K562 (cell line): ENCODE measurements around the gene DIP2C. TPM values are rescaled to one million over a fixed set of nuclear protein-coding genes. Genes with fewer than 3 reads are reported as not detected.

ENCODE experiments used
- DEAF1 ChIP-seq: fragments of 450-650 bp; formaldehyde crosslinking; IDR thresholded peaks from 2 replicates; pipeline ENCODE4 v1.4.0; 2020; ENCODE audit warnings: mild to moderate bottlenecking, moderate library complexity
- EZH2 ChIP-seq: IDR thresholded peaks from 2 replicates; pipeline ENCODE4 v1.6.1; 2012; ENCODE audit warnings: low read depth, mild to moderate bottlenecking, inconsistent platforms, low read length, borderline replicate concordance
- POLR2AphosphoS5 ChIP-seq: IDR thresholded peaks from 2 replicates; pipeline ENCODE4 v1.6.1; 2011; ENCODE audit warnings: mild to moderate bottlenecking, low read depth, low read length, moderate library complexity; ENCODE audit not compliant: control insufficient read depth, insufficient read depth
- REST ChIP-seq, 2 experiments: fragments of 450-650 bp; formaldehyde crosslinking in 1 of 2; IDR thresholded peaks; 2 replicates each; pipeline versions ENCODE4 v1.4.0 to v1.6.1; 2014 to 2020; ENCODE audit warnings: mild to moderate bottlenecking in 2 of 2, borderline replicate concordance in 1 of 2, low read depth in 1 of 2
- polyA plus RNA-seq, 8 experiments: library from polyadenylated mRNA; depleted of rRNA in 4 of 8; stranded (reverse) in 5 of 8; unstranded in 3 of 8; fragments of >200 nt; fragmentation: Nextera tagmentation in 2 of 8; fragmentation: Illumina TruSeq in 1 of 8; extraction: Ambion mirVana in 2 of 8; extraction: Trizol in 1 of 8; gene quantifications; 2 replicates each; pipeline versions ENCODE4 v1.2.1 to v1.2.3, GENCODE V29; 2011 to 2014; ENCODE audit warnings: inconsistent platforms in 1 of 8, missing spikeins in 1 of 8
- total RNA-seq, 7 experiments: library from RNA; depleted of rRNA in 6 of 7; stranded (reverse); fragments of >200 nt in 6 of 7; fragmentation: Illumina TruSeq in 2 of 7; extraction: Trizol in 2 of 7; gene quantifications; 2 replicates each; pipeline versions ENCODE4 v1.2.1 to v1.2.3, GENCODE V29; 2011 to 2021; ENCODE audit warnings: low replicate concordance in 1 of 7
- TF ChIP-seq, protein P1 (sequence below): fragments of 200-800 bp; sonication (Bioruptor generic); IDR thresholded peaks from 2 replicates; pipeline ENCODE4 v1.6.1; 2017; ENCODE audit warnings: missing genetic modification characterization, missing compliant biosample characterization

DIP2C gene
- total and polyA plus RNA-seq, 9 of the 15 experiments (the other 6 are each of a cell fraction or from before 2014, with no cell fraction given): 0.01 TPM; not detected in 8

DNA sequence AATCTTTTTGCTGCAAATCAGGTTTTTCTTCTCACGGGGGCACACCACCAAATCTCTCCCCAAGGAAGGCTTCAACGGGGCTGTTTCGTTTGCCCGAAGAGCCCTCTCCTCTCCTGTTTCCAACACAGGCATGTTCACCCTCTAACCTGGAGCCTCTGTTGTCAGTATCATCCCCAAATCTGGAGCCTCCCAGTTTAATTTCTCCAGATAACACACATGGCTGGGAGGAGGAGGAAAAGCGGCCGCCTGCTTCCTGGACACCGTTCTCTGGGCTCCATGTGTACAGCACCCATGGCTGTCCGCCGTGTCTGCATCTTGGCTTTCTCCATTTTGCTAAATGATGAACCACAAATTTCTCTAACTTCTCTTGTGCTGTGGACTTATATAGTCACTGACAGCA lies 214.5 kb downstream of the DIP2C start (continued):
- TF ChIP-seq REST (IDR thresholded peaks at IDR 0.05; ENCODE audit: borderline replicate concordance) (no peak), REST (CRISPR knock-in tag; IDR thresholded peaks at IDR 0.05; ENCODE audit: low read depth) (no peak), DEAF1 (CRISPR knock-in tag) (no peak), POLR2AphosphoS5 (no peak), EZH2 (no peak)
- TF ChIP-seq, protein P1, sequence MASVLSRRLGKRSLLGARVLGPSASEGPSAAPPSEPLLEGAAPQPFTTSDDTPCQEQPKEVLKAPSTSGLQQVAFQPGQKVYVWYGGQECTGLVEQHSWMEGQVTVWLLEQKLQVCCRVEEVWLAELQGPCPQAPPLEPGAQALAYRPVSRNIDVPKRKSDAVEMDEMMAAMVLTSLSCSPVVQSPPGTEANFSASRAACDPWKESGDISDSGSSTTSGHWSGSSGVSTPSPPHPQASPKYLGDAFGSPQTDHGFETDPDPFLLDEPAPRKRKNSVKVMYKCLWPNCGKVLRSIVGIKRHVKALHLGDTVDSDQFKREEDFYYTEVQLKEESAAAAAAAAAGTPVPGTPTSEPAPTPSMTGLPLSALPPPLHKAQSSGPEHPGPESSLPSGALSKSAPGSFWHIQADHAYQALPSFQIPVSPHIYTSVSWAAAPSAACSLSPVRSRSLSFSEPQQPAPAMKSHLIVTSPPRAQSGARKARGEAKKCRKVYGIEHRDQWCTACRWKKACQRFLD: no peak
